Panc1 (cell line): ENCODE data around the gene ELMO1.

Source experiments
- CTCF ChIP-seq: fragments of 450-650 bp; IDR thresholded peaks from 2 replicates; pipeline ENCODE4 v1.5.1; 2017; ENCODE audit warnings: mild to moderate bottlenecking
- POLR2AphosphoS5 ChIP-seq: IDR thresholded peaks from 2 replicates; pipeline ENCODE4 v1.6.1; 2012; ENCODE audit warnings: mild to moderate bottlenecking, low read depth, low read length, moderate library complexity
- SIN3A ChIP-seq: IDR thresholded peaks from 2 replicates; pipeline ENCODE4 v1.6.1; 2012; ENCODE audit warnings: low read depth, mild to moderate bottlenecking, low read length, moderate library complexity, borderline replicate concordance; ENCODE audit not compliant: insufficient read depth
- TF ChIP-seq, protein P1 (sequence below), 2 experiments: IDR thresholded peaks; 2 replicates each; pipeline ENCODE4 v1.6.1; 2011 to 2012; ENCODE audit warnings: low read depth in 2 of 2, control low read depth in 1 of 2, low read length in 1 of 2, mild to moderate bottlenecking in 1 of 2, moderate library complexity in 1 of 2; ENCODE audit not compliant: insufficient read depth in 1 of 2

- no peak for TF ChIP-seq CTCF
- TF ChIP-seq SIN3A: no peak
- TF ChIP-seq, protein P1, sequence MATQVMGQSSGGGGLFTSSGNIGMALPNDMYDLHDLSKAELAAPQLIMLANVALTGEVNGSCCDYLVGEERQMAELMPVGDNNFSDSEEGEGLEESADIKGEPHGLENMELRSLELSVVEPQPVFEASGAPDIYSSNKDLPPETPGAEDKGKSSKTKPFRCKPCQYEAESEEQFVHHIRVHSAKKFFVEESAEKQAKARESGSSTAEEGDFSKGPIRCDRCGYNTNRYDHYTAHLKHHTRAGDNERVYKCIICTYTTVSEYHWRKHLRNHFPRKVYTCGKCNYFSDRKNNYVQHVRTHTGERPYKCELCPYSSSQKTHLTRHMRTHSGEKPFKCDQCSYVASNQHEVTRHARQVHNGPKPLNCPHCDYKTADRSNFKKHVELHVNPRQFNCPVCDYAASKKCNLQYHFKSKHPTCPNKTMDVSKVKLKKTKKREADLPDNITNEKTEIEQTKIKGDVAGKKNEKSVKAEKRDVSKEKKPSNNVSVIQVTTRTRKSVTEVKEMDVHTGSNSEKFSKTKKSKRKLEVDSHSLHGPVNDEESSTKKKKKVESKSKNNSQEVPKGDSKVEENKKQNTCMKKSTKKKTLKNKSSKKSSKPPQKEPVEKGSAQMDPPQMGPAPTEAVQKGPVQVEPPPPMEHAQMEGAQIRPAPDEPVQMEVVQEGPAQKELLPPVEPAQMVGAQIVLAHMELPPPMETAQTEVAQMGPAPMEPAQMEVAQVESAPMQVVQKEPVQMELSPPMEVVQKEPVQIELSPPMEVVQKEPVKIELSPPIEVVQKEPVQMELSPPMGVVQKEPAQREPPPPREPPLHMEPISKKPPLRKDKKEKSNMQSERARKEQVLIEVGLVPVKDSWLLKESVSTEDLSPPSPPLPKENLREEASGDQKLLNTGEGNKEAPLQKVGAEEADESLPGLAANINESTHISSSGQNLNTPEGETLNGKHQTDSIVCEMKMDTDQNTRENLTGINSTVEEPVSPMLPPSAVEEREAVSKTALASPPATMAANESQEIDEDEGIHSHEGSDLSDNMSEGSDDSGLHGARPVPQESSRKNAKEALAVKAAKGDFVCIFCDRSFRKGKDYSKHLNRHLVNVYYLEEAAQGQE (IDR thresholded peaks at IDR 0.05; ENCODE audit: insufficient read depth in 1 of 2, low read depth in 2 of 2, low read length in 1 of 2): no peak
- TF ChIP-seq POLR2AphosphoS5: no peak
Measured at GRCh38 chr7:37475646-37476045, 27.0 kb upstream of the ELMO1 start.
